ENCODE results near the gene ZNF12. TPM values are rescaled to one million over a fixed set of nuclear protein-coding genes. Genes with fewer than 3 reads are reported as not detected.

ZNF12 gene
- total and polyA plus RNA-seq, 10 of the 15 experiments (the other 5 are each of a cell fraction or from before 2014, with no cell fraction given), result 6.7 to 38.1 (median 14.4) TPM

DNA sequence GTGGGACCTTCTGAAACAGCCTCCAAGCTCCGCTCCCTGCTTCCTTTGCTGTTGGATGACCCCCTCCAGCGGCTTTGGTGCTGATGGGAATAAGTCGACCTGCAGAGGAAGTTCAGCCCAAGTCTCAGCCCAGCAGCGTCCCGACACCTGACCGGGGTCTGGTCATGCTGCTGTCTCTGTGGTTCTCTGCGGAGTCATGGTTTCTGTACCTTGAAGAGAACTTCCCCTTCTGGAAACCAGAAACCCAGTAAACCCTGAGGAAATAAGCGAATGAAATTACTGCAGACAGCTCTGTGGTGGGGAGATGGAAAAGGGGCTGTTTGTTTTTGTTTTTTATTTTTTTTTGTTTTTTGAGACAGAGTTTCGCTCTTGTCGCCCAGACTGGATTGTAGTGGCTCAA lies 18.3 kb upstream of the ZNF12 start:
- Histone ChIP-seq H3K27me3 (replicated peaks in 1 of 2; ENCODE audit: control insufficient read depth in 2 of 2, insufficient read depth in 2 of 2, low read length in 1 of 2) (no peaks in the 10 kb centered on the region), H3K4me2 (ENCODE audit: control insufficient read depth, insufficient read depth) (peak overlapping the region; percentile 82), H3K36me3 (ENCODE audit: control insufficient read depth in 2 of 2, insufficient read depth in 2 of 2, low read length in 1 of 2) (no peaks in the 10 kb centered on the region), H3K27ac (ENCODE audit: control insufficient read depth, insufficient read depth) (peak overlapping the region; percentile 72), H3K79me2 (ENCODE audit: control insufficient read depth, insufficient read depth, low read length) (peaks cover 8% of the 10 kb centered on the region), H3K4me3 (peak overlapping the region; percentile 64), H4K20me1 (ENCODE audit: control insufficient read depth, insufficient read depth) (no peaks in the 10 kb centered on the region), H3K4me1 (ENCODE audit: control insufficient read depth, insufficient read depth, low read length) (peaks cover 16% of the 10 kb centered on the region), H2AFZ (ENCODE audit: control insufficient read depth, low read depth, low read length) (no peak overlapping the region; the same call in 1 of the 2 replicates), H3K9me3 (replicated peaks; ENCODE audit: control insufficient read depth, insufficient read depth, low read length) (no peaks in the 10 kb centered on the region), H3K9ac (ENCODE audit: control insufficient read depth, insufficient read depth, low read length) (no peak overlapping the region; the same call in 1 of the 2 replicates)
- RAD21 ChIA-PET (ENCODE audit: unreplicated experiment), result interaction anchor here (1.0 kb wide), 2 partner anchors 18 to 135 kb away, joined by 3 to 6 read pairs; partner anchors contain the start of genes INTS15 and ZNF12
- CTCF ChIA-PET, result interaction anchor here (1.3 kb wide), 1 partner anchor 24 kb away, joined by 3 read pairs; no protein-coding TSS in a partner anchor
- POLR2A ChIA-PET, result interaction anchor here (0.7 to 1.7 kb wide), 3 partner anchors 18 to 344 kb away, joined by 3 read pairs; partner anchors contain the start of gene ZNF12
- no TSS peak for BruUV-seq (replicated peaks)
- in situ Hi-C loops (cut with MboI) (no loop called here), intact Hi-C loops (cut with micrococcal nuclease; ENCODE audit: unreplicated experiment) (loop anchor here (5.0 kb wide), 1 partner anchor 133 kb away; the partner anchor contains the start of gene INTS15)
- ATAC-seq (peak; percentile 60), FAIRE-seq (peak; percentile 70), DNase-seq (ENCODE audit: low read depth, low spot score) (peak; percentile 83)
- SMC1A ChIA-PET (ENCODE audit: uncharacterized antibody, unreplicated experiment), result interaction anchor here (2.1 kb wide), 1 partner anchor 12 kb away, joined by 8 read pairs; no protein-coding TSS in a partner anchor
- 4% methylated on average over 10 of the region's 10 CpGs for WGBS (ENCODE audit: insufficient coverage, insufficient replicate concordance, low lambda C conversion rate, missing lambda C conversion rate)
- TF ChIP-seq STAT3 (IDR thresholded peaks at IDR 0.05; ENCODE audit: low read depth, low read length) (no peak), CBX5 (IDR thresholded peaks at IDR 0.05; ENCODE audit: low read depth) (peak; percentile 55; the same call in 1 of the 2 replicates), TARDBP (IDR thresholded peaks at IDR 0.05; ENCODE audit: borderline replicate concordance) (no peak), KAT2A (conservative IDR thresholded peaks at IDR 0.05; ENCODE audit: control insufficient read depth, low read depth, low read length) (no peak), HCFC1 (IDR thresholded peaks at IDR 0.05; ENCODE audit: low read length) (no peak), WRNIP1 (IDR thresholded peaks at IDR 0.05; ENCODE audit: borderline replicate concordance, low read depth, low read length) (no peak), IKZF1 (conservative IDR thresholded peaks at IDR 0.05) (peak; percentile 61), ZNF217 (IDR thresholded peaks at IDR 0.05) (no peak), MTA3 (IDR thresholded peaks at IDR 0.05; ENCODE audit: borderline replicate concordance, low read length) (no peak), SMAD5 (IDR thresholded peaks at IDR 0.05; ENCODE audit: low read depth) (no peak), FOXK2 (IDR thresholded peaks at IDR 0.05) (no peak), BHLHE40 (IDR thresholded peaks at IDR 0.05; ENCODE audit: borderline replicate concordance in 1 of 2, low read depth in 2 of 2, low read length in 1 of 2) (peak; percentile 22 to 58; a peak in 1 of 4 replicates), SPI1 (IDR thresholded peaks at IDR 0.05; ENCODE audit: borderline replicate concordance, insufficient read depth, low read depth, low read length) (peak; percentile 58), NRF1 (conservative IDR thresholded peaks at IDR 0.05; ENCODE audit: low read depth, low read length) (no peak), SP1 (IDR thresholded peaks at IDR 0.05; ENCODE audit: low read depth, low read length) (peak; percentile 26), ETV6 (conservative IDR thresholded peaks at IDR 0.05 in 1 of 2, IDR thresholded peaks at IDR 0.05 in 1 of 2; ENCODE audit: borderline replicate concordance in 1 of 2, low read depth in 1 of 2) (peak in 1 of 2 experiments; percentile 77; a peak in 2 of 4 replicates), ATF7 (IDR thresholded peaks at IDR 0.05; ENCODE audit: low read depth) (0 out of 2 replicates have a peak, but pooled peaks have one; percentile 33), NFIC (IDR thresholded peaks at IDR 0.05; ENCODE audit: low read depth, low read length) (peak; percentile 70; the same call in 1 of the 2 replicates), BACH1 (IDR thresholded peaks at IDR 0.05; ENCODE audit: borderline replicate concordance) (peak; percentile 91; the same call in 1 of the 2 replicates)
- TF ChIP-seq, protein P1, sequence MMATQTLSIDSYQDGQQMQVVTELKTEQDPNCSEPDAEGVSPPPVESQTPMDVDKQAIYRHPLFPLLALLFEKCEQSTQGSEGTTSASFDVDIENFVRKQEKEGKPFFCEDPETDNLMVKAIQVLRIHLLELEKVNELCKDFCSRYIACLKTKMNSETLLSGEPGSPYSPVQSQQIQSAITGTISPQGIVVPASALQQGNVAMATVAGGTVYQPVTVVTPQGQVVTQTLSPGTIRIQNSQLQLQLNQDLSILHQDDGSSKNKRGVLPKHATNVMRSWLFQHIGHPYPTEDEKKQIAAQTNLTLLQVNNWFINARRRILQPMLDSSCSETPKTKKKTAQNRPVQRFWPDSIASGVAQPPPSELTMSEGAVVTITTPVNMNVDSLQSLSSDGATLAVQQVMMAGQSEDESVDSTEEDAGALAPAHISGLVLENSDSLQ (IDR thresholded peaks at IDR 0.05), result peak; percentile 54; the same call in 1 of the 2 replicates
- TF ChIP-seq, protein P2, sequence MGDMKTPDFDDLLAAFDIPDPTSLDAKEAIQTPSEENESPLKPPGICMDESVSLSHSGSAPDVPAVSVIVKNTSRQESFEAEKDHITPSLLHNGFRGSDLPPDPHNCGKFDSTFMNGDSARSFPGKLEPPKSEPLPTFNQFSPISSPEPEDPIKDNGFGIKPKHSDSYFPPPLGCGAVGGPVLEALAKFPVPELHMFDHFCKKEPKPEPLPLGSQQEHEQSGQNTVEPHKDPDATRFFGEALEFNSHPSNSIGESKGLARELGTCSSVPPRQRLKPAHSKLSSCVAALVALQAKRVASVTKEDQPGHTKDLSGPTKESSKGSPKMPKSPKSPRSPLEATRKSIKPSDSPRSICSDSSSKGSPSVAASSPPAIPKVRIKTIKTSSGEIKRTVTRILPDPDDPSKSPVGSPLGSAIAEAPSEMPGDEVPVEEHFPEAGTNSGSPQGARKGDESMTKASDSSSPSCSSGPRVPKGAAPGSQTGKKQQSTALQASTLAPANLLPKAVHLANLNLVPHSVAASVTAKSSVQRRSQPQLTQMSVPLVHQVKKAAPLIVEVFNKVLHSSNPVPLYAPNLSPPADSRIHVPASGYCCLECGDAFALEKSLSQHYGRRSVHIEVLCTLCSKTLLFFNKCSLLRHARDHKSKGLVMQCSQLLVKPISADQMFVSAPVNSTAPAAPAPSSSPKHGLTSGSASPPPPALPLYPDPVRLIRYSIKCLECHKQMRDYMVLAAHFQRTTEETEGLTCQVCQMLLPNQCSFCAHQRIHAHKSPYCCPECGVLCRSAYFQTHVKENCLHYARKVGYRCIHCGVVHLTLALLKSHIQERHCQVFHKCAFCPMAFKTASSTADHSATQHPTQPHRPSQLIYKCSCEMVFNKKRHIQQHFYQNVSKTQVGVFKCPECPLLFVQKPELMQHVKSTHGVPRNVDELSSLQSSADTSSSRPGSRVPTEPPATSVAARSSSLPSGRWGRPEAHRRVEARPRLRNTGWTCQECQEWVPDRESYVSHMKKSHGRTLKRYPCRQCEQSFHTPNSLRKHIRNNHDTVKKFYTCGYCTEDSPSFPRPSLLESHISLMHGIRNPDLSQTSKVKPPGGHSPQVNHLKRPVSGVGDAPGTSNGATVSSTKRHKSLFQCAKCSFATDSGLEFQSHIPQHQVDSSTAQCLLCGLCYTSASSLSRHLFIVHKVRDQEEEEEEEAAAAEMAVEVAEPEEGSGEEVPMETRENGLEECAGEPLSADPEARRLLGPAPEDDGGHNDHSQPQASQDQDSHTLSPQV (IDR thresholded peaks at IDR 0.05), result no peak

All from GM12878 (cell line).